Prostate gland (tissue), 2 donors: ENCODE results near the gene TSTD2. TPM values are rescaled to one million over a fixed set of nuclear protein-coding genes. Genes with fewer than 3 reads are reported as not detected.

ENCODE experiments used
- DNase-seq: peaks from one replicate; pipeline ENCODE4 v3.0.0-alpha.2; 2019; ENCODE audit warnings: low spot score
- H3K27ac ChIP-seq, 2 donors: fragments of 200-600 bp; sonication (generic); 2 replicates each; pipeline ENCODE4 v1.5.1; 2017 to 2019
- H3K27me3 ChIP-seq: fragments of 200-600 bp; sonication (generic); replicated peaks from 2 replicates; pipeline ENCODE4 v1.5.1; 2019; ENCODE audit not compliant: insufficient read depth
- H3K36me3 ChIP-seq, 2 donors: fragments of 200-600 bp; sonication (generic); 1 replicate in 1 of 2; 2 replicates in 1 of 2; pipeline versions ENCODE4 v1.5.1 to v1.8.1; 2017 to 2019
- H3K4me1 ChIP-seq: fragments of 200-600 bp; sonication (generic); replicated peaks from 2 replicates; pipeline ENCODE4 v1.5.1; 2019
- H3K4me3 ChIP-seq, 2 donors: fragments of 200-600 bp; sonication (generic); 2 replicates each; pipeline ENCODE4 v1.5.1; 2017 to 2019
- H3K9me3 ChIP-seq: fragments of 200-600 bp; sonication (generic); 2 replicates; pipeline ENCODE4 v1.5.1; 2017
- CTCF ChIP-seq, 4 experiments: fragments of 200-600 bp in 2 of 4; fragments of 450-650 bp in 2 of 4; sonication (generic) in 2 of 4; IDR thresholded peaks; 1 replicate in 3 of 4; 2 replicates in 1 of 4; pipeline ENCODE4 v1.5.1; 2016 to 2019; ENCODE audit warnings: antibody characterized with exemption in 4 of 4, mild to moderate bottlenecking in 2 of 4, moderate library complexity in 2 of 4
- POLR2A ChIP-seq: fragments of 450-650 bp; IDR thresholded peaks from one replicate; pipeline ENCODE4 v1.6.1; 2016; ENCODE audit warnings: antibody characterized with exemption, mild to moderate bottlenecking
- POLR2AphosphoS5 ChIP-seq: sonication (generic); formaldehyde crosslinking; IDR thresholded peaks from one replicate; pipeline ENCODE4 v1.6.1; 2017; ENCODE audit warnings: antibody characterized with exemption
- WGBS: methylation state at CpG from one replicate; pipeline ENCODE4 v1.1.5; 2018; 5-methylcytosine and 5-hydroxymethylcytosine counted together
- intact Hi-C: fragments of 100-400 bp; cut with DNase I; formaldehyde crosslinking; loops from one replicate; pipeline ENCODE4 v1.14.2; 2022
- total RNA-seq, 2 donors: library from RNA; depleted of rRNA; stranded (reverse); fragments of >200 nt; gene quantifications; one replicate each; pipeline ENCODE4 v1.1.0, GENCODE V29; 2016

The TSTD2 gene
- 10 to 100 TPM; 14.6 to 24.5 TPM for total RNA-seq

- Histone ChIP-seq H3K4me1 (no peaks in the 10 kb centered on the region), H3K9me3 (no peaks in the 10 kb centered on the region), H3K4me3 (peak within 1 kb of the TSS; percentile 62 to 83), H3K27me3 (no peaks in the 10 kb centered on the region), H3K27ac (peak within 1 kb of the TSS; percentile 97 to 98), H3K36me3 (no peaks in the 10 kb centered on the region)
- WGBS: under 1% methylated on average over 69 of the region's 83 CpGs
- peak; percentile 96 for DNase-seq
- intact Hi-C loops: no loop called here
- TF ChIP-seq CTCF (IDR thresholded peaks at IDR 0.05): peak in 3 of 4 experiments; percentile 13 to 37 (median 19)
- TF ChIP-seq POLR2A: peak; percentile 83
- peak; percentile 77 for TF ChIP-seq POLR2AphosphoS5
These were observed at the start of gene TSTD2, which contains the start of gene NCBP1 for GRCh38 chr9:97632985-97633858. TSTD2 (minus strand) TSS chr9:97633368; CDS start chr9:97627562, 5,806 bp downstream. NCBP1 (plus strand) TSS chr9:97633821; CDS start chr9:97633882, 61 bp downstream.

- no peaks in the 10 kb centered on the region for H3K27me3 ChIP-seq
- intact Hi-C loops: no loop called here
- no peak for DNase-seq
- peaks cover 3 to 6% of the 10 kb centered on the region in 2 donors for H3K36me3 ChIP-seq
- no peaks in the 10 kb centered on the region for H3K9me3 ChIP-seq
- 88% methylated on average over 1 of the region's 1 CpG for WGBS
- TF ChIP-seq CTCF (IDR thresholded peaks at IDR 0.05) (no peak), POLR2AphosphoS5 (no peak), POLR2A (no peak)
- no peaks in the 10 kb centered on the region for H3K4me1 ChIP-seq
- H3K4me3 ChIP-seq: no peak overlapping the region
- H3K27ac ChIP-seq: no peak overlapping the region
These were observed 49.1 kb upstream of the TSTD2 start for GRCh38 chr9:97682242-97682641.

- Histone ChIP-seq H3K27me3 (no peaks in the 10 kb centered on the region), H3K4me1 (no peaks in the 10 kb centered on the region), H3K27ac (no peak overlapping the region), H3K4me3 (no peak overlapping the region), H3K36me3 (no peaks in the 10 kb centered on the region), H3K9me3 (no peaks in the 10 kb centered on the region)
- 65% methylated on average over 3 of the region's 3 CpGs for WGBS
- intact Hi-C loops: no loop called here
- no peak for DNase-seq
- TF ChIP-seq CTCF (IDR thresholded peaks at IDR 0.05): no peak
- no peak for TF ChIP-seq POLR2A
- no peak for TF ChIP-seq POLR2AphosphoS5
These were observed 42.5 kb upstream of the TSTD2 start for GRCh38 chr9:97675655-97676054.

- H3K36me3 ChIP-seq: no peaks in the 10 kb centered on the region
- H3K9me3 ChIP-seq: no peaks in the 10 kb centered on the region
- H3K27me3 ChIP-seq: no peaks in the 10 kb centered on the region
- H3K4me3 ChIP-seq: no peak overlapping the region
- TF ChIP-seq POLR2AphosphoS5 (no peak), CTCF (IDR thresholded peaks at IDR 0.05) (no peak), POLR2A (no peak)
- H3K27ac ChIP-seq: no peak overlapping the region
- no peak for DNase-seq
- intact Hi-C loops: no loop called here
- 88% methylated on average over 3 of the region's 3 CpGs for WGBS
- no peaks in the 10 kb centered on the region for H3K4me1 ChIP-seq
These were observed 40.8 kb upstream of the TSTD2 start for GRCh38 chr9:97673922-97674321.

GRCh38 chr9:97672403-97672802 is 39.2 kb upstream of the TSTD2 start:
- H3K4me1 ChIP-seq: no peaks in the 10 kb centered on the region
- no peak overlapping the region for H3K4me3 ChIP-seq
- H3K9me3 ChIP-seq: no peaks in the 10 kb centered on the region
- intact Hi-C loops: no loop called here
- H3K27me3 ChIP-seq: no peaks in the 10 kb centered on the region
- H3K36me3 ChIP-seq: no peaks in the 10 kb centered on the region
- 81% methylated on average over 3 of the region's 3 CpGs for WGBS
- H3K27ac ChIP-seq: no peak overlapping the region
- no peak for DNase-seq
- TF ChIP-seq CTCF (IDR thresholded peaks at IDR 0.05) (no peak), POLR2AphosphoS5 (no peak), POLR2A (no peak)
